Duodenal mucosa (tissue), 2 donors: ENCODE results near the gene CUBN.

Experiments
- H3K27ac ChIP-seq: one replicate; pipeline ENCODE4 v1.7.0; 2013; ENCODE audit warnings: low read depth, low read length
- H3K27me3 ChIP-seq, 2 donors: one replicate each; pipeline ENCODE4 v1.7.0; 2013; ENCODE audit warnings: low read length in 2 of 2, control low read depth in 1 of 2; ENCODE audit not compliant: insufficient read depth in 2 of 2, control insufficient read depth in 1 of 2
- H3K36me3 ChIP-seq, 2 donors: one replicate each; pipeline ENCODE4 v1.7.0; 2013; ENCODE audit warnings: low read length in 2 of 2, control low read depth in 1 of 2; ENCODE audit not compliant: insufficient read depth in 2 of 2, control insufficient read depth in 1 of 2
- H3K4me1 ChIP-seq, 2 donors: one replicate each; pipeline ENCODE4 v1.7.0; 2013; ENCODE audit warnings: low read length in 2 of 2, control low read depth in 1 of 2; ENCODE audit not compliant: insufficient read depth in 2 of 2, control insufficient read depth in 1 of 2
- H3K4me3 ChIP-seq, 2 donors: one replicate each; pipeline ENCODE4 v1.7.0; 2013; ENCODE audit warnings: low read length in 2 of 2, low read depth in 1 of 2
- H3K9ac ChIP-seq, 2 donors: one replicate each; pipeline ENCODE4 v1.7.0; 2013; ENCODE audit warnings: low read length in 2 of 2, low read depth in 1 of 2
- H3K9me3 ChIP-seq, 2 donors: one replicate each; pipeline ENCODE4 v1.7.0; 2013; ENCODE audit warnings: low read length in 2 of 2, control low read depth in 1 of 2; ENCODE audit not compliant: control insufficient read depth in 1 of 2

The CUBN gene

GRCh38 chr10:16927546-16927945, 202.1 kb downstream of the CUBN start:
- Histone ChIP-seq H3K4me3 (no peak overlapping the region), H3K9ac (no peak overlapping the region), H3K27me3 (no peaks in the 10 kb centered on the region), H3K9me3 (no peaks in the 10 kb centered on the region), H3K4me1 (no peaks in the 10 kb centered on the region), H3K36me3 (no peaks in the 10 kb centered on the region), H3K27ac (no peak overlapping the region)

- Histone ChIP-seq H3K9ac (no peak overlapping the region), H3K36me3 (no peaks in the 10 kb centered on the region), H3K27ac (no peak overlapping the region)
Observed at GRCh38 chr10:16923726-16924125, 205.9 kb downstream of the CUBN start.

GRCh38 chr10:16923309-16923708, 206.3 kb downstream of the CUBN start:
- Histone ChIP-seq H3K27ac (no peak overlapping the region), H3K36me3 (no peaks in the 10 kb centered on the region), H3K27me3 (no peaks in the 10 kb centered on the region), H3K9ac (no peak overlapping the region), H3K4me3 (no peak overlapping the region), H3K9me3 (no peaks in the 10 kb centered on the region), H3K4me1 (no peaks in the 10 kb centered on the region)

More at GRCh38 chr10:16923726-16924125, 205.9 kb downstream of the CUBN start:
- no peaks in the 10 kb centered on the region for H3K4me1 ChIP-seq
- H3K4me3 ChIP-seq: no peak overlapping the region
- H3K9me3 ChIP-seq: no peaks in the 10 kb centered on the region
- no peaks in the 10 kb centered on the region for H3K27me3 ChIP-seq

- H3K27me3 ChIP-seq: no peaks in the 10 kb centered on the region
- no peak overlapping the region for H3K27ac ChIP-seq
- H3K9ac ChIP-seq: no peak overlapping the region
- H3K4me1 ChIP-seq: no peaks in the 10 kb centered on the region
- H3K9me3 ChIP-seq: no peaks in the 10 kb centered on the region
- H3K4me3 ChIP-seq: no peak overlapping the region
- peaks cover 0 to 2% of the 10 kb centered on the region in 2 donors for H3K36me3 ChIP-seq
Observed at GRCh38 chr10:16919121-16919982, 210.3 kb downstream of the CUBN start.

GRCh38 chr10:16916496-16916895, 213.1 kb downstream of the CUBN start:
- H3K27me3 ChIP-seq: no peaks in the 10 kb centered on the region
- H3K9me3 ChIP-seq: no peaks in the 10 kb centered on the region
- H3K9ac ChIP-seq: no peak overlapping the region
- peaks cover 0 to 2% of the 10 kb centered on the region in 2 donors for H3K36me3 ChIP-seq
- no peak overlapping the region for H3K27ac ChIP-seq
- no peaks in the 10 kb centered on the region for H3K4me1 ChIP-seq
- no peak overlapping the region for H3K4me3 ChIP-seq

- Histone ChIP-seq H3K4me3 (no peak overlapping the region), H3K27ac (no peak overlapping the region), H3K27me3 (no peaks in the 10 kb centered on the region), H3K36me3 (peaks cover 0 to 2% of the 10 kb centered on the region in 2 donors), H3K9ac (no peak overlapping the region), H3K4me1 (no peaks in the 10 kb centered on the region), H3K9me3 (no peaks in the 10 kb centered on the region)
Observed at GRCh38 chr10:16915300-16915699, 214.3 kb downstream of the CUBN start.

GRCh38 chr10:16913266-16913665, 216.3 kb downstream of the CUBN start:
- H3K27me3 ChIP-seq: no peaks in the 10 kb centered on the region
- peaks cover 0 to 2% of the 10 kb centered on the region in 2 donors for H3K36me3 ChIP-seq
- H3K4me1 ChIP-seq: no peaks in the 10 kb centered on the region
- no peak overlapping the region for H3K4me3 ChIP-seq
- H3K27ac ChIP-seq: no peak overlapping the region
- H3K9me3 ChIP-seq: no peaks in the 10 kb centered on the region
- H3K9ac ChIP-seq: no peak overlapping the region

GRCh38 chr10:16910793-16911164, 218.8 kb downstream of the CUBN start:
- Histone ChIP-seq H3K27ac (no peak overlapping the region), H3K4me3 (no peak overlapping the region), H3K4me1 (no peaks in the 10 kb centered on the region), H3K9me3 (no peaks in the 10 kb centered on the region), H3K36me3 (peaks cover 0 to 2% of the 10 kb centered on the region in 2 donors), H3K27me3 (no peaks in the 10 kb centered on the region), H3K9ac (no peak overlapping the region)

- no peaks in the 10 kb centered on the region for H3K27me3 ChIP-seq
- no peak overlapping the region for H3K4me3 ChIP-seq
- H3K9me3 ChIP-seq: no peaks in the 10 kb centered on the region
- no peak overlapping the region for H3K27ac ChIP-seq
- no peaks in the 10 kb centered on the region for H3K4me1 ChIP-seq
- H3K9ac ChIP-seq: no peak overlapping the region
- no peaks in the 10 kb centered on the region for H3K36me3 ChIP-seq
Observed at GRCh38 chr10:16909961-16910792, 219.4 kb downstream of the CUBN start.

- Histone ChIP-seq H3K27ac (no peak overlapping the region), H3K27me3 (no peaks in the 10 kb centered on the region), H3K36me3 (no peaks in the 10 kb centered on the region), H3K9me3 (no peaks in the 10 kb centered on the region), H3K4me3 (no peak overlapping the region), H3K9ac (no peak overlapping the region), H3K4me1 (no peaks in the 10 kb centered on the region)
Observed at GRCh38 chr10:16909271-16909767, 220.3 kb downstream of the CUBN start.
